HCT116 (cell line): ENCODE results near the gene GOLGA6A. TPM values are rescaled to one million over a fixed set of nuclear protein-coding genes. Genes with fewer than 3 reads are reported as not detected.

Experiments
- ATAC-seq: fragments of 200-7000 bp; cut with Tn5 transposase; 2 replicates; pipeline ENCODE4 v1.9.1; 2020; ENCODE audit warnings: mild to moderate bottlenecking, moderate library complexity
- BruUV-seq: library from RNA; stranded (reverse); fragments of 400-500 nt; replicated peaks from 2 replicates; lab custom pipeline; 2021; lab: Mats Ljungman, UMichigan
- CTCF ChIA-PET: fragments of 300-600 bp; sonication (Branson Sonifier 250); formaldehyde crosslinking; loops from one replicate; lab custom pipeline; 2021; ENCODE audit warnings: antibody characterized with exemption; lab: Charles Lee
- POLR2A ChIA-PET: fragments of 300-600, 350-600 bp; sonication (Branson Sonifier 250); formaldehyde crosslinking; loops from one replicate; lab custom pipeline; 2021; ENCODE audit warnings: antibody characterized with exemption; lab: Charles Lee
- RAD21 ChIA-PET, 2 experiments: fragments of 300-600 bp; sonication (Branson Sonifier 250); formaldehyde crosslinking; loops; one replicate each; lab custom pipeline; 2023; ENCODE audit warnings: low total read pairs in 2 of 2; ENCODE audit not compliant: uncharacterized antibody in 2 of 2, unreplicated experiment in 2 of 2, low non-redundant PET in 1 of 2; lab: Charles Lee
- DNase-seq: peaks from one replicate; pipeline ENCODE4 v3.0.0-alpha.2; 2010; ENCODE audit warnings: low read depth, low spot score
- H2AFZ ChIP-seq: fragments of 200-600 bp; shearing (Covaris generic), sonication (generic); 2 replicates; pipeline ENCODE4 v1.6.1; 2017; ENCODE audit warnings: low read depth, mixed run types, mixed read lengths, antibody characterized with exemption, low read length; ENCODE audit not compliant: poor library complexity, severe bottlenecking
- H3K27ac ChIP-seq: 2 replicates; pipeline ENCODE4 v1.5.1; 2012; ENCODE audit warnings: low read depth, low read length
- H3K27me3 ChIP-seq: fragments of 200-600 bp; sonication (generic); 2 replicates; pipeline ENCODE4 v1.6.1; 2016; ENCODE audit warnings: mixed run types, low read length, mixed read lengths; ENCODE audit not compliant: insufficient read depth
- H3K36me3 ChIP-seq, 2 experiments: fragments of 200-500 bp in 1 of 2; fragments of 200-600 bp in 1 of 2; sonication (Bioruptor generic) in 1 of 2; sonication (generic) in 1 of 2; 2 replicates each; pipeline versions ENCODE4 v1.5.1 to v1.6.1; 2014 to 2016; ENCODE audit warnings: low read length in 2 of 2, inconsistent platforms in 1 of 2, mixed read lengths in 1 of 2, mixed run types in 1 of 2; ENCODE audit not compliant: insufficient read depth in 2 of 2, control insufficient read depth in 1 of 2
- H3K4me1 ChIP-seq, 2 experiments: fragments of 200-600 bp in 1 of 2; sonication (generic) in 1 of 2; 2 replicates each; pipeline versions ENCODE4 v1.5.1 to v1.6.1; 2012 to 2017; ENCODE audit warnings: low read length in 2 of 2, inconsistent platforms in 1 of 2, mild to moderate bottlenecking in 1 of 2, mixed read lengths in 1 of 2, mixed run types in 1 of 2, moderate library complexity in 1 of 2; ENCODE audit not compliant: insufficient read depth in 2 of 2, control insufficient read depth in 1 of 2
- H3K4me2 ChIP-seq: fragments of 200-600 bp; sonication (generic); 2 replicates; pipeline ENCODE4 v1.6.1; 2017; ENCODE audit warnings: mixed run types, low read length, mixed read lengths
- H3K4me3 ChIP-seq, 2 experiments: fragments of 200-600 bp in 1 of 2; sonication (generic) in 1 of 2; replicated peaks in 1 of 2; 2 replicates each; pipeline ENCODE4 v1.5.1; 2011 to 2016; ENCODE audit warnings: low read length in 2 of 2, control low read depth in 1 of 2, low read depth in 1 of 2, mild to moderate bottlenecking in 1 of 2, mixed read lengths in 1 of 2, mixed run types in 1 of 2
- H3K79me2 ChIP-seq: fragments of 200-600 bp; sonication (generic); 2 replicates; pipeline ENCODE4 v1.6.1; 2017; ENCODE audit warnings: mild to moderate bottlenecking, mixed run types, low read length, moderate library complexity, mixed read lengths; ENCODE audit not compliant: insufficient read depth
- H3K9ac ChIP-seq: fragments of 200-600 bp; sonication (generic); 2 replicates; pipeline ENCODE4 v1.6.1; 2016; ENCODE audit warnings: low read length, mixed read lengths
- H3K9me2 ChIP-seq: fragments of 200-600 bp; sonication (generic), shearing (Covaris generic); 2 replicates; pipeline ENCODE4 v1.6.1; 2017; ENCODE audit warnings: mixed run types, mild to moderate bottlenecking, moderate library complexity; ENCODE audit not compliant: insufficient read depth
- H3K9me3 ChIP-seq, 2 experiments: fragments of 200-500 bp in 1 of 2; fragments of 200-600 bp in 1 of 2; sonication (Bioruptor generic) in 1 of 2; sonication (generic) in 1 of 2; 2 replicates each; pipeline ENCODE4 v1.6.1; 2014 to 2017; ENCODE audit warnings: low read length in 2 of 2, mixed read lengths in 2 of 2, inconsistent platforms in 1 of 2, low read depth in 1 of 2, mild to moderate bottlenecking in 1 of 2, mixed run types in 1 of 2, moderate library complexity in 1 of 2; ENCODE audit not compliant: control insufficient read depth in 1 of 2, insufficient read depth in 1 of 2
- H4K20me1 ChIP-seq: fragments of 200-600 bp; sonication (generic), shearing (Covaris generic); 2 replicates; pipeline ENCODE4 v1.6.1; 2017; ENCODE audit warnings: mixed run types, mild to moderate bottlenecking, moderate library complexity; ENCODE audit not compliant: insufficient read depth
- EGR1 ChIP-seq: IDR thresholded peaks from 2 replicates; pipeline ENCODE4 v1.6.1; 2012; ENCODE audit warnings: low read depth
- EZH2phosphoT487 ChIP-seq: fragments of 200-600 bp; IDR thresholded peaks from 2 replicates; pipeline ENCODE4 v1.6.1; 2018; ENCODE audit warnings: antibody characterized with exemption, borderline replicate concordance
- JUND ChIP-seq: IDR thresholded peaks from 2 replicates; pipeline ENCODE4 v1.6.1; 2012
- SIN3A ChIP-seq: IDR thresholded peaks from 2 replicates; pipeline ENCODE4 v1.6.1; 2012; ENCODE audit warnings: low read depth
- SP1 ChIP-seq: IDR thresholded peaks from 2 replicates; pipeline ENCODE4 v1.6.1; 2012; ENCODE audit warnings: low read depth
- TCF7L2 ChIP-seq: IDR thresholded peaks from 2 replicates; pipeline ENCODE4 v1.7.0; 2011; ENCODE audit warnings: borderline replicate concordance, inconsistent platforms; ENCODE audit not compliant: insufficient read depth, insufficient read length; ENCODE audit errors: extremely low read depth
- YY1 ChIP-seq: IDR thresholded peaks from 2 replicates; pipeline ENCODE4 v1.6.1; 2011; ENCODE audit warnings: low read length, low read depth, moderate library complexity, mild to moderate bottlenecking; ENCODE audit not compliant: insufficient replicate concordance; ENCODE audit errors: extremely low read depth
- ZNF274 ChIP-seq: fragments of 200-500 bp; sonication (Bioruptor generic); IDR thresholded peaks from 2 replicates; pipeline ENCODE4 v1.6.1; 2014; ENCODE audit warnings: mild to moderate bottlenecking, low read depth, low read length, inconsistent platforms
- intact Hi-C: fragments of 100-400 bp; cut with micrococcal nuclease; formaldehyde crosslinking; loops from 2 replicates; pipeline ENCODE4 v1.10.0; 2022
- total RNA-seq: library from RNA; stranded (reverse); gene quantifications from one replicate; pipeline ENCODE4 v1.2.1, GENCODE V29; 2021; ENCODE audit not compliant: unreplicated experiment
- TF ChIP-seq, protein P1 (sequence below): IDR thresholded peaks from 2 replicates; pipeline ENCODE4 v1.6.1; 2012
- TF ChIP-seq, protein P2 (sequence below): IDR thresholded peaks from 2 replicates; pipeline ENCODE4 v1.6.1; 2011; ENCODE audit warnings: mild to moderate bottlenecking, low read length, moderate library complexity; ENCODE audit not compliant: insufficient replicate concordance; ENCODE audit errors: extremely low read depth
- TF ChIP-seq, protein P3 (sequence below): IDR thresholded peaks from 2 replicates; pipeline ENCODE4 v1.6.1; 2012
- TF ChIP-seq, protein P4 (sequence below), 3 experiments: fragments of 200-600 bp in 1 of 3; sonication (generic) in 1 of 3; IDR thresholded peaks in 2 of 3; conservative IDR thresholded peaks in 1 of 3; 2 replicates each; pipeline ENCODE4 v1.5.1; 2012 to 2017; ENCODE audit warnings: low read depth in 2 of 3, low read length in 2 of 3, antibody characterized with exemption in 1 of 3, borderline replicate concordance in 1 of 3, control low read depth in 1 of 3, mild to moderate bottlenecking in 1 of 3, mixed read lengths in 1 of 3, mixed run types in 1 of 3, moderate library complexity in 1 of 3; ENCODE audit not compliant: insufficient read depth in 1 of 3

GOLGA6A gene
- total RNA-seq, 1 experiment from 2014 or later, result 0.39 TPM

DNA sequence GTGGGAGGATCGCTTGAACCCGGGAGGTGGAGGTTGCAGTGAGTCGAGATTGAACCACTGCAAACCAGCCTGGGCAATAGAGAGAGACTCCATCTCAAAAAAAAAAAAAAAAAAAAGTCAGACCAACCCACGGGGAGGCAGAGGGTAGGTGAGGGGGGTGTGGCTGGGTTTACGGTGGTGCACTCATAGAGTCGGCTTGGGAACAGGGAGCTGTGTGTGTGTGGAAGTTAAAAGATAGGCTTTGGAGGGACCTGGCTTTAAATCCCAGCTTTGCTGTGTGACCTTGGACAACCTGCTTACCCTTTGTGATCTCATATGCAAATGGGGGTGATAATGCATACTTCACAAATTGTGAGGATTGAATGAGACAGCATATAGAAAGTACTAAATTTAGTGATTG, 38.1 kb upstream of the GOLGA6A start (continued):
- TF ChIP-seq TCF7L2, result no peak
- TF ChIP-seq, all 23 proteins: peak for 0

DNA sequence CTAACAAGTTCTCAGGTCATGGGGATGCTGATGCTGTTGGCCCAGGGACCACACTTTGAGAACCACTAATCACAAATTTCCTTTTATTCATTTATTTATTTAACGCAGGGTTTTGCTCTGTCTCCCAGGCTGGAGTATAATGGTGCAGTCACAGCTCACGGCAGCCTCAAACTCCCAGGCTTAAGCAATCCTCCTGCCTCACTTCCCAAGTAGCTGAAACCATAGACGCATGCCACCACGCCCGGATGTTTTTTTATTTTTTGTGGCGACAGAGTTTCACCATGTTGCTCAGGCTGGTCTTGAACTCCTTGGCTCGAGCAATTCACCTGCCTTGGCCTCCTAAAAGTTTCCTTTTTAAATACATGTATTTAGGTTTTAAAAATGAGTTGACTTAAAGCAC, 27.4 kb upstream of the GOLGA6A start:
- Histone ChIP-seq H3K27ac (no peak overlapping the region), H3K9me2 (no peaks in the 10 kb centered on the region), H3K79me2 (no peaks in the 10 kb centered on the region), H3K4me1 (peaks cover 6 to 8% of the 10 kb centered on the region in 2 experiments), H3K27me3 (no peaks in the 10 kb centered on the region)
- intact Hi-C loops, result no loop called here
- ChIA-PET POLR2A (no interaction called here), RAD21 (no interaction called here)
- TF ChIP-seq YY1 (no peak), JUND (no peak), EGR1 (no peak), ZNF274 (no peak), EZH2phosphoT487 (no peak), SIN3A (no peak), SP1 (no peak)
- TF ChIP-seq, protein P1, sequence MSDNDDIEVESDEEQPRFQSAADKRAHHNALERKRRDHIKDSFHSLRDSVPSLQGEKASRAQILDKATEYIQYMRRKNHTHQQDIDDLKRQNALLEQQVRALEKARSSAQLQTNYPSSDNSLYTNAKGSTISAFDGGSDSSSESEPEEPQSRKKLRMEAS, result no peak
- TF ChIP-seq, protein P2, sequence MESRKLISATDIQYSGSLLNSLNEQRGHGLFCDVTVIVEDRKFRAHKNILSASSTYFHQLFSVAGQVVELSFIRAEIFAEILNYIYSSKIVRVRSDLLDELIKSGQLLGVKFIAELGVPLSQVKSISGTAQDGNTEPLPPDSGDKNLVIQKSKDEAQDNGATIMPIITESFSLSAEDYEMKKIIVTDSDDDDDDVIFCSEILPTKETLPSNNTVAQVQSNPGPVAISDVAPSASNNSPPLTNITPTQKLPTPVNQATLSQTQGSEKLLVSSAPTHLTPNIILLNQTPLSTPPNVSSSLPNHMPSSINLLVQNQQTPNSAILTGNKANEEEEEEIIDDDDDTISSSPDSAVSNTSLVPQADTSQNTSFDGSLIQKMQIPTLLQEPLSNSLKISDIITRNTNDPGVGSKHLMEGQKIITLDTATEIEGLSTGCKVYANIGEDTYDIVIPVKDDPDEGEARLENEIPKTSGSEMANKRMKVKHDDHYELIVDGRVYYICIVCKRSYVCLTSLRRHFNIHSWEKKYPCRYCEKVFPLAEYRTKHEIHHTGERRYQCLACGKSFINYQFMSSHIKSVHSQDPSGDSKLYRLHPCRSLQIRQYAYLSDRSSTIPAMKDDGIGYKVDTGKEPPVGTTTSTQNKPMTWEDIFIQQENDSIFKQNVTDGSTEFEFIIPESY, result no peak
- TF ChIP-seq, protein P3, sequence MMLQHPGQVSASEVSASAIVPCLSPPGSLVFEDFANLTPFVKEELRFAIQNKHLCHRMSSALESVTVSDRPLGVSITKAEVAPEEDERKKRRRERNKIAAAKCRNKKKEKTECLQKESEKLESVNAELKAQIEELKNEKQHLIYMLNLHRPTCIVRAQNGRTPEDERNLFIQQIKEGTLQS, result no peak
- TF ChIP-seq, protein P4, sequence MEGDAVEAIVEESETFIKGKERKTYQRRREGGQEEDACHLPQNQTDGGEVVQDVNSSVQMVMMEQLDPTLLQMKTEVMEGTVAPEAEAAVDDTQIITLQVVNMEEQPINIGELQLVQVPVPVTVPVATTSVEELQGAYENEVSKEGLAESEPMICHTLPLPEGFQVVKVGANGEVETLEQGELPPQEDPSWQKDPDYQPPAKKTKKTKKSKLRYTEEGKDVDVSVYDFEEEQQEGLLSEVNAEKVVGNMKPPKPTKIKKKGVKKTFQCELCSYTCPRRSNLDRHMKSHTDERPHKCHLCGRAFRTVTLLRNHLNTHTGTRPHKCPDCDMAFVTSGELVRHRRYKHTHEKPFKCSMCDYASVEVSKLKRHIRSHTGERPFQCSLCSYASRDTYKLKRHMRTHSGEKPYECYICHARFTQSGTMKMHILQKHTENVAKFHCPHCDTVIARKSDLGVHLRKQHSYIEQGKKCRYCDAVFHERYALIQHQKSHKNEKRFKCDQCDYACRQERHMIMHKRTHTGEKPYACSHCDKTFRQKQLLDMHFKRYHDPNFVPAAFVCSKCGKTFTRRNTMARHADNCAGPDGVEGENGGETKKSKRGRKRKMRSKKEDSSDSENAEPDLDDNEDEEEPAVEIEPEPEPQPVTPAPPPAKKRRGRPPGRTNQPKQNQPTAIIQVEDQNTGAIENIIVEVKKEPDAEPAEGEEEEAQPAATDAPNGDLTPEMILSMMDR (IDR thresholded peaks at IDR 0.05 in 2 of 3, conservative IDR thresholded peaks at IDR 0.05 in 1 of 3; ENCODE audit: borderline replicate concordance in 1 of 3, insufficient read depth in 1 of 3, low read depth in 2 of 3, low read length in 2 of 3), result no peak
- TF ChIP-seq, all 23 proteins: peak for 0
- CTCF ChIA-PET, result no interaction called here
- Histone ChIP-seq H3K9ac (no peak overlapping the region), H3K4me2 (no peak overlapping the region), H3K4me3 (no peak overlapping the region), H4K20me1 (no peaks in the 10 kb centered on the region), H3K9me3 (no peaks in the 10 kb centered on the region), H3K36me3 (no peaks in the 10 kb centered on the region), H2AFZ (no peak overlapping the region)
- ATAC-seq, result no peak
- no peak for DNase-seq
- BruUV-seq, result no TSS peak
